Measurements from ENCODE around the gene TMEM175.

DNA sequence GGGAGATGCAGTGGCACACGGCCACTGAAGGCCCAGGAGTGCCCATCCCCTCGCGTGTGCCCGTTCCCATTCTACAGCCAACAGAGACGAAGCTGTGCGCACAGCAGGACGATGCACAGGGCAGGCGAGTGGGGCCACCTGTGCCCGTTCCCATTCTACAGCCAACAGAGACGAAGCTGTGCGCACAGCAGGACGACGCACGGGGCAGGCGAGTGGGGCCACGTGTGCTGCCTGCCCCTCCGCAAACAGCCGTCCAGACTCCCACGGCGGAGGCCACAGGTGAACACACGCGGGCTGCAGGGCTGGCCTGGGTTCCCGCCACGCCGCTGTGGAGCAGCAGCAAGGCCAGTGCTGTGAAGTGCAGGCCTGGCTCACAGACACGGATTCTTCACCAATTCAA, 32.2 kb upstream of the TMEM175 start:
- TF ChIP-seq CTCF (IDR thresholded peaks at IDR 0.05; ENCODE audit: insufficient read depth, low read length): no peak
- TF ChIP-seq POLR2AphosphoS5 (IDR thresholded peaks at IDR 0.05; ENCODE audit: low read depth): no peak
- TF ChIP-seq, protein P1, sequence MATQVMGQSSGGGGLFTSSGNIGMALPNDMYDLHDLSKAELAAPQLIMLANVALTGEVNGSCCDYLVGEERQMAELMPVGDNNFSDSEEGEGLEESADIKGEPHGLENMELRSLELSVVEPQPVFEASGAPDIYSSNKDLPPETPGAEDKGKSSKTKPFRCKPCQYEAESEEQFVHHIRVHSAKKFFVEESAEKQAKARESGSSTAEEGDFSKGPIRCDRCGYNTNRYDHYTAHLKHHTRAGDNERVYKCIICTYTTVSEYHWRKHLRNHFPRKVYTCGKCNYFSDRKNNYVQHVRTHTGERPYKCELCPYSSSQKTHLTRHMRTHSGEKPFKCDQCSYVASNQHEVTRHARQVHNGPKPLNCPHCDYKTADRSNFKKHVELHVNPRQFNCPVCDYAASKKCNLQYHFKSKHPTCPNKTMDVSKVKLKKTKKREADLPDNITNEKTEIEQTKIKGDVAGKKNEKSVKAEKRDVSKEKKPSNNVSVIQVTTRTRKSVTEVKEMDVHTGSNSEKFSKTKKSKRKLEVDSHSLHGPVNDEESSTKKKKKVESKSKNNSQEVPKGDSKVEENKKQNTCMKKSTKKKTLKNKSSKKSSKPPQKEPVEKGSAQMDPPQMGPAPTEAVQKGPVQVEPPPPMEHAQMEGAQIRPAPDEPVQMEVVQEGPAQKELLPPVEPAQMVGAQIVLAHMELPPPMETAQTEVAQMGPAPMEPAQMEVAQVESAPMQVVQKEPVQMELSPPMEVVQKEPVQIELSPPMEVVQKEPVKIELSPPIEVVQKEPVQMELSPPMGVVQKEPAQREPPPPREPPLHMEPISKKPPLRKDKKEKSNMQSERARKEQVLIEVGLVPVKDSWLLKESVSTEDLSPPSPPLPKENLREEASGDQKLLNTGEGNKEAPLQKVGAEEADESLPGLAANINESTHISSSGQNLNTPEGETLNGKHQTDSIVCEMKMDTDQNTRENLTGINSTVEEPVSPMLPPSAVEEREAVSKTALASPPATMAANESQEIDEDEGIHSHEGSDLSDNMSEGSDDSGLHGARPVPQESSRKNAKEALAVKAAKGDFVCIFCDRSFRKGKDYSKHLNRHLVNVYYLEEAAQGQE (IDR thresholded peaks at IDR 0.05; ENCODE audit: insufficient replicate concordance, low read depth): no peak
- TF ChIP-seq SPI1 (IDR thresholded peaks at IDR 0.05; ENCODE audit: borderline replicate concordance, low read depth): no peak
- no peak for TF ChIP-seq GABPA (IDR thresholded peaks at IDR 0.05; ENCODE audit: low read depth)

Measured in HL-60 (cell line).